ENCODE results near the gene TPSB2.
"Not testable (repeated sequence)": the region's sequence is repeated elsewhere in the genome, so short reads cannot be mapped to it uniquely, and the experiment has no call there.

Gene TPSB2

DNA sequence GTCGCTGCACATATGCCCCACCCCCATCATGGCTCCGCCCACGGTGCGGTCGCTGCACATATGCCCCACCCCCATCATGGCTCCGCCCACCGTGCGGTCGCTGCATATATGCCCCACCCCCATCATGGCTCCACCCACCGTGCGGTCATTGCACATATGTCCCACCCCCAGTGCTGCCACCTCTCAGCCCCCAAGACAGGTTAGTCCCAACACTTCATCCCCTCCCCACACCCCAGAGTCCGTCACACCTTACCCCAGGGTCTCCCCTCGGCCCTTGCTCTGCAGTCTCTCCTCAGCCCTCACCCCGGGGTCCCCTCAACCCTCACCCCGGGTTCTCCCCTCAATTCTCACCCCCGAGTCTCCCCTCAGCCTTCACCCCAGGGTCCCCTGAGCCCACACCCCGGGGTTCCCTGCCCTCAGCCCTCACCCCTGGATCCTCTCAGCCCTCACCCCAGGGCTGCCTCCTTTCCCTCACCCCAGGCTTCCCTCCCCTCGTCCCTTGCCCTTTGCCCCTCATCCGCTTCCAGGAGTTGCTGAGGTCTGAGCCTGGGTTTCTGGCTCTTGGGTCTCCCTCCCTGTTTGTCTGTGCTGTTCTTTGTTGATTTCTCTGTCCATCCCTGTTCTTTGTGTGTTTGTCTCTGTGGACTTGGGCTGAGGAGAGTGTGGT, 30.5 kb downstream of the TPSB2 start:
- DNase-seq (ENCODE audit: low spot score), result no peak

DNA sequence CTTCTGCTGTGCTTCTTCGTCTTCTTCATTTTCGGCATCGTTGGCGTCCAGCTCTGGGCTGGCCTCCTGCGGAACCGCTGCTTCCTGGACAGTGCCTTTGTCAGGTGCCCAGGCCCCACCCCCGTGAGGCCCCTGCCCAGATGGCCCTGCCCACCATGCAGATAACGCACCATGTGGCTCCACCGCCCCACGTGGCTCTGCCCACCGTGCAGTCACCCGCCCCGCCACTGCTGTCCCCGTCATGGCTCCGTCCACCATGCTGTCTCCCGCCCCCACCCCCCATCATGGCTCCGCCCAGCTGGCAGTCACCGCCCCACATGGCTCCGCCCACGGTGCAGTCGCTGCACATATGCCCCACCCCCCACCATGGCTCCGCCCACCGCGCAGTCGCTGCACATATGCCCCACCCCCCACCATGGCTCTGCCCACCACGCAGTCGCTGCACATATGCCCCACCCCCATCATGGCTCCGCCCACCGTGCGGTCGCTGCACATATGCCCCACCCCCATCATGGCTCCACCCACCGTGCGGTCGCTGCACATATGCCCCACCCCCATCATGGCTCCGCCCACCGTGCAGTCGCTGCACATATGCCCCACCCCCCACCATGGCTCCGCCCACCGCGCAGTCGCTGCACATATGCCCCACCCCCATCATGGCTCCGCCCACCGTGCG, 31.2 kb downstream of the TPSB2 start:
- not testable (repeated sequence) for DNase-seq (ENCODE audit: low spot score)

DNA sequence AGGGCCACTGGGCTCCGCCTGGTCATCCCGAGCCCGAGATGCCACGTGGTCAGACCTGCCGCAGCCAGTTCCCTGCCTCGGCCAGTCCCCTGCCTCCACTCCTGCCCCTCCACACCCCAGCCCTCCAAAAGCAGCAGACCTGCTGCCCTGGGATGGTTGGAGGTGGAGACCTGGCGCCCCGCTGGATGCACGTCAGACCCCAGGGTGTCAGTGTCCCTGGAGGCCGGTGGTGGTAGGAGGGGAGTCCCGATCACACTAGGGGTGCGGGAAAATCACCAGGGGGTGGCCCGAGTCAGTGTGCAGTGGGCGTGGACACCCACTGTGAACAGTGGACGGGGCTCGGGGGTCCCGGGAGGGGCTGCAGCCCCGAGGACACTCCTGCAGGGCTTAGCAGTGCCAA, 31.8 kb downstream of the TPSB2 start:
- no peak for DNase-seq (ENCODE audit: low spot score)

DNA sequence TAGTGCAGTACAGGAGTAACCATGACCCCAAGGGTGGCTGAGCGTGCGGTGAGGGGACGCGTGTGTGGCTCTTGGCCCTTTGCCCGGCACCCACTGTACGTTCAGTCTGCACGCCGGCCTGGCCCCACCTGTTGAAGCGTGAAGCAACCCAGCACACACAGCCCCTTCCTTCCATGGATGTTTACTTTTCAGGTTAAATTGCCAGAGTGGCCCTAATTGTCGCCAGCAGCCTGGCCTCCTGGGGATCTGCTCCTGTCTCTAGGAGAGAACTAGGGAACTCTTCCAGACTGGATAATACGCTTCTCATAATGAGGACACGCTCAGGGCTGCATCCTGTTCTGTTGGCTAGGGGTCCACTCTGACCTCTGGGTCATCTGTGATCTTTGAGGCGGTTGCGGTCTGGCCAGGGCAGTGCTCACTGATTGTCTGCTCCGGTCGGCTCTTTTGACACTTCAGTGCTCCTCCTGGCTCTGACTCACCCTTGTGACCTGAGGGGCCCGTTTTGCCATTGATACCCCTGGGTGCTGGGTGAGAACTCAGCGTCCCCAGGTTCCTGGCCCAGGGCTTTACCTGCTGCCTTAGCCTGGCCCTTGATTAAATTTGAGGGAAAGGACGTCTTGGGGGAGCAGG, 32.6 kb downstream of the TPSB2 start:
- no peak for DNase-seq (ENCODE audit: low spot score)

DNA sequence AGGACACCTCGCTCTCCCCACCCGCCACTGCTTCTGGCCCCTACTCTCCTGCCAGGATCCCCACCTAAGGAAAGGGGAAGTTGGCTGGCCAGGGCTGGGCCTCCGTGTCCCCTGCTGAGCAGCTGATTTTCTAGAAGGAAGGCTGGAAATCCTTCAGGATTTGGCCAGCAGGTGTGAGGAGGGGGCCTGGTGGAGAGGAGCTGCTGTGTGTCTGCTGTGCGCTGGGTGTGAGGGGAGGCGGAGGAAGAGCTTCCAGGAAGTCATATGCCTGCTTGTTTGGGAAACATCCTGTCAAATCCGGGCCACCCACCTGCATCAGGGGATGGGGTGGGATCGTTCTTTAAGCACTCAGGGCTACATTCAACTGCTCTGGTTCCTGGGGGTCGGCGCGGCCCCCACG, 33.5 kb downstream of the TPSB2 start:
- DNase-seq (ENCODE audit: low spot score), result no peak

GRCh38 chr16:1195393-1195666, 34.7 kb downstream of the TPSB2 start:
- DNase-seq (ENCODE audit: low spot score), result no peak

DNA sequence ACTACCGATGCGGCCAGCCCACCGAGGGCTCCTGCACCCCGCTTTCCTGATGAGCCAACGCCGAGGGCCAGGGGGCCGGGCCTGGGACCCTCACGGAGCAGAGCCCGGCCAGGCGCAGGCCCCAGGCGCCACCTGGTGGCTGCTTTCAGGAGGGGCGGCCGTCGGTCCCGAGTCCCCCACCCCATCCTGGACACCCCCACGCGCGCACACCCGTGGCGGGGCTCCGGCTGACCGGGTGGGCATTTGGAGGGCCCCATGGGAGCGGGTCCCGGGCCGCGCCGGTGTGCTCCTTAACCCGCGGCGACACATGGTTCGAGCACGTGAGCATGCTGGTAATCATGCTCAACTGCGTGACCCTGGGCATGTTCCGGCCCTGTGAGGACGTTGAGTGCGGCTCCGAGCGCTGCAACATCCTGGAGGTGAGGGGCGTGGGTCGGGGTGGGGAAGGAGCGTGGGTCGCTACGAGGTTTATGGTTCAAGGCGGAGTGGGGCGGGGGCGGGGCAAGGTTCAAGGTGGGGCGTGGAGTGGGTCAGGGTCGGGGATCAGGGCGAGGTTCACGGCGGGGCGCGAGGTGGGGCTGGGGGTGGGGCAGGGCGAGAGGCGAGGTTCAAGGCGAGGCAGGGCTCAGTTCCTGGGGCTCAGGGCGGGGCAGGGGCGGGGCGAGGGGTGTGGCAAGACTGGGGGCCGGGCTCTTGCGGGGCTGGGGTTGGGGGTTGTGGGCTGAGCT, 35.2 kb downstream of the TPSB2 start:
- no peak for DNase-seq (ENCODE audit: low spot score)

- no peak for DNase-seq (ENCODE audit: low spot score)
Measured at GRCh38 chr16:1193825-1194581, 36.0 kb downstream of the TPSB2 start.

DNA sequence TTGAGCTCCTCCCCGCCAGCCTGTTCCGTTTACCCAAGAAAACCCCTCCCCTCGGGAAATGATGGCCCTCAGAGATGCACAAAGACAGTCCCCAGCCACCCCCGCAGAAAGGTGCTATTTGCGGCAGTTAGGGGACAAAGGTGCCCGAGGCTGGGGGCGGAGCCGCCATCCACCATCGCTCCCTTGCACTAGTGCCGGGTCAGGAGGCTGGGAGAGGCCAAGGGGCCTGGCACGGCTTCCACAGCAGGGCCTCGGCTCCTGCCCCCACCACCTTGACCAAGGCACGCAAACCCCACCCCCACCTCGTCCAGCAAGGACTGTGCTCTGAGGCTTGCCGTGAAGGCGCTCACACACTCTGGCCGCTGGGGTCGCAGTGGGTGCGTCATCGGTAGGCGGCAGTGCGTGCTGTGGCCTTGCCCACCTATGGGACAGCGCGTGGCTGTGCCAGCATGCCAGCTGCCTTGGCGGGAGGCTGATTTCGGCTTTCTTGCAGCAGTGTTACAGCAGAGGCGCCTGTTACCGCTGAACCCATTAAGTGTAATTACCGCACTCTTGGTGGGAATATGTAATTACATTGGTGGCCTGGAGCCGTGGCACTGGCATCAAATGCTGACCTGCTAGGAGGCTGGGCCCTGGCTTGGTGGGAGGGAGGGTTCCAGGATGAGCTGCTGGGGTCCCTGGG, 36.7 kb downstream of the TPSB2 start:
- no peak for DNase-seq (ENCODE audit: low spot score)

DNA sequence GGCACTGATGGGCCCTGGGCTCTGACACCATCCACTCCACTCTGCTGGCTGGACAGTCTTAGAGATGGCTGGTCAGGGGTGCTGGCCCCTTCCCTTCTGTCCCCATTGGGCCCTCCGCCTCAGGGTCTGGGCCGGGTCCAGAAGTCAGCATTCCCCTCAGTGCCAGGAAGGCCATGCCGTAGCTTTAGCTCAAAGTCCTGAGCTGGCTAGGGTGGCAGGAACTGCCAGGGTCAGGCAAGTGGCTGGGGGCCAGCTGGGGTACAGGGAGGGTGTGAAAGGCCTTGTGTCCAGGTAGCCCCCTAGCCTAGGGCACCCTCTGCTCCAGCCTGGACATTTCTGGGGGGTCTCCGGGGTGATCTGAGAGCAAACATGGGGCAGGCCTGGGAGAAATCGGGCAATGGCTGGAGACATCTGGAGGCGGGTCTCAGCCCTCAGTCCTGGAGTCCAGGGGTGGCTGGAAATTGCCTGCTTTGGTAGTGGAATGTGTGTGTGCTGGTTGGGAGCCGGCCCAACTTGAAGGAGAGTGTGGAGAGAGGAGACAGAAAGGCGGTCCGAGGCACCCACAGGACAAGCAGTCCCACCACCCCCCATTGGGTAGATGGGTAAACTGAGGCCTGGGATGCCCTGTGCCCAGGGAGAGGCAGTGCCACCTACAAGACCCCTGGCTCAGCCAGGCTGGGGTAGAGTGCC, 37.5 kb downstream of the TPSB2 start:
- DNase-seq (ENCODE audit: low spot score), result no peak

- not testable (repeated sequence) for DNase-seq (ENCODE audit: low spot score)
Measured at GRCh38 chr16:1190789-1191188, 39.2 kb downstream of the TPSB2 start.

DNA sequence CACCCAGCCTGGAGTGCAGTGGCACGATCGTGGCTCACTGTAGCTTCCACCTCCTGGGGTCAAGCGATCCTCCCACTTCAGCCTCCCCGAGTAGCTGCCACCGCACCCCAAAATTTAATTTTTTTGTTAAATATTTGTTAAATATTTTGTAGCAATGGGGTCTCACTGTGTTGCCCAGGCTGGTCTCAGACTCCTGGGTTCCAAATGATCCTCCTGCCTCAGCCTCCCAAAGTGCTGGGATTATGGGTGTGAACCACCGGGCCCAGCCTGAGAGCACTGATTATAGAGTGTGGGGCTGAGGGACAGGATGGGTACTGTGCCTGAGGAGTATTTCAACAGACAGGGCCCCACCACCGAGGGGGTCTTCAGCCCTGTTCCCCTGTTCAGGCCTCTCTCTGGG, 40.5 kb downstream of the TPSB2 start:
- DNase-seq (ENCODE audit: low spot score), result no peak

DNA sequence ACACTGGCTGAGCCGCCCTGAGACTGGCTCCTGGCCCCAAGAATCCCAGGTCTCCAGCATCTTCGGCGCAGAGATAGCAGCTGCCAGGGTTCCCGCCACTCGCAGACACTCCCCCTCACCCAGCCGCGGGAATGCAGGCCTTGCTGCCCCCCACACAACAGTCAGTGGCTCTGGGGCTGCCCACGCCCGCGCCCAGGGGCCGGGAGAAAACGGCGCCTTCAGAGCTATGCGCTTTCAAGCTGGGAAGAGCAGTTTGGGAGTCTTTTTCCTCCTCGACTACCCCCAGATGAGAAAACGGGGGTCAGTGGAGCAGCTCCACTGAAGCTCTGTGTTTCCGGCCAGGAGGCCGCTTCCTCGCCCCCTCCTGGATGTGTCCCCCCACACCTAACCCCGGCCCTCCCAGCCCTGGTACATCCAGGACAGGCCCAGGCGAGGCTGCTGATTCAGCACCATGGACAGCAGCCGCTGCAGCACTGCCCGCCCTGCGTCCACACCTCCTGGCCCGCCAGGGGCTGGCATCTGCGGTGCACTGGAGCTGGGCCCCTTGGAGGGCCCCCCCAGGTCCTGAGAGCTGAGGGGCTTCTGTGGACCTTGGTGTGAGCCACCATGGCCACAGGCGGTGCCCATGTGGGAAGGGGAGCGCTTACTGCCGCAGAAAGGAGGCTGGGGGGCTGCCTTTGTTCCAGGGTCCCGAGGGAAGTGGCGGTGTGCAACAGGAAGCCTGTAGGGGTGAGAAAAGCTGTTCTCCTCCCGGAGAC, 41.4 kb downstream of the TPSB2 start:
- DNase-seq (ENCODE audit: low spot score), result no peak

DNA sequence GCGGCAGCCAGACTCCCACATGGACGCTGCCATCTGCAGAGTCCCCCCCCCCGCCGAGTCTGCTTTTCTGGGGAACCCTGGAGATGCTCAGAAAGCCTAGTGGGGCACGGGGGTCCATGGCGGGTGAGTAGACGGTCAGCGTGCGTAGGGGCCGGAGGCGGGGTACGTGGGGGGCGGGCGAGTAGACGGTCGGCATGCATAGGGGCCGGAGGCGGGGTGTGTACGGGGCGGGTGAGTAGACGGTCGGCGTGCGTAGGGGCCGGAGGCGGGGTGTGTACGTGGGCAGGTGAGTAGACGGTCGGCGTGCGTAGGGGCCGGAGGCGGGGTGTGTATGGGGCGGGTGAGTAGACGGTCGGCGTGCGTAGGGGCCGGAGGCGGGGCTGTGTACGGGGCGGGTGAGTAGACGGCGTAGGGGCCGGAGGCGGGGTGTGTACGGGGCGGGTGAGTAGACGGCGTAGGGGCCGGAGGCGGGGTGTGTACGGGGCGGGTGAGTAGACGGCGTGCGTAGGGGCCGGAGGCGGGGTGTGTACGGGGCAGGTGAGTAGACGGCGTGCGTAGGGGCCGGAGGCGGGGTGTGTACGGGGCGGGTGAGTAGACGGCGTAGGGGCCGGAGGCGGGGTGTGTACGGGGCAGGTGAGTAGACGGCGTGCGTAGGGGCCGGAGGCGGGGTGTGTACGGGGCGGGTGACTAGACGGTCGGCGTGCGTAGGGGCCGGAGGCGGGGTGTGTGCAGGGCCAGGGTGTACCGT, 44.4 kb downstream of the TPSB2 start:
- DNase-seq (ENCODE audit: low spot score), result not testable (repeated sequence)

- no peak for DNase-seq (ENCODE audit: low spot score)
Measured at GRCh38 chr16:1184980-1185379, 45.0 kb downstream of the TPSB2 start.

- no peak for DNase-seq (ENCODE audit: low spot score)
Measured at GRCh38 chr16:1184156-1184868, 45.7 kb downstream of the TPSB2 start.

DNA sequence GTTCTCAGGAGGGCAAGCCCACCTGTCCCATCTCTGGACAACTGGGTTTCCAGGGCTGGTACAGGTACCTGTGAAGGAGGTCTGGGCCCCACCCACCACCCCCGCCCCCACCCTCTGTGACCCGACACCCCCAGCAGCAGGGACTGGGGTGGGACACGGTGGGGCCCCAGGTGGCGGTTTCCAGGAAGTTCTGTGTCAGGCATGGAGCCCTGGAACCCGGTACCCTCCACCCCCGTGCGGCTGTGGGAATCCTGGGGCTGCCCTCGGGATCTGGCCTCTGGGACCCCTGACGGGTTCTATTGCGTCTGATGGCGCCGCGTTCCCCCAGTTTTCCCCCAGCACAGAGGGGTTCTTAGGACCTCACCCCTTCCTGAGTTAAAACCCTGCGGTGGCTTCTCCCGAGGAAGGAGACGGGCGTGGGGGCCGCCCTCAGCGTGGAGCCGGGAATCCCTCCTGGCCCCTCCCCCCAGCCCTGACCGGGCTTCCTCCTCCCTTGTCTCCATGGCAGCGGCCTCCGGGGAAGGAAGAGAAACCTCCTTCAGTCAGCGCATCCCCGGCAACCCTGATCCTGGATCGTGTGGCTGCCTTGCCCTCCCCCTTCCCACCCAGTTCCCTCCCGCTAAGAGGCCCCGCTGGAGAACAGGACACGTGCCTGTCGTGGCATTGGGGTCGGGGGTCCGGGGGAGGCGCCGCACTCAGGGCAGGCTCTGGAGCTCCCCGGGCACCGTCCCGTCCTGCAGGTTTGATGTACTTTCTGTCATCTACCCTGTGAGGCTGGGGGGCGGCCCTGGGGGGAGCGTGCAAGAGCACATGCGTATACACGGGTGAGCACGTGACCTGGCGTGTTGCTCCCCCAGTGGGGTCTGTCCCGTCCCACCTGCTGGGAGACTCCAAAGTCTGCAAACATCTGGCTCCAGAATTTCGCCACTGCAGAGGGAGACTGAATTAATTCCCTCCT, 46.8 kb downstream of the TPSB2 start:
- DNase-seq (ENCODE audit: low spot score), result no peak

DNA sequence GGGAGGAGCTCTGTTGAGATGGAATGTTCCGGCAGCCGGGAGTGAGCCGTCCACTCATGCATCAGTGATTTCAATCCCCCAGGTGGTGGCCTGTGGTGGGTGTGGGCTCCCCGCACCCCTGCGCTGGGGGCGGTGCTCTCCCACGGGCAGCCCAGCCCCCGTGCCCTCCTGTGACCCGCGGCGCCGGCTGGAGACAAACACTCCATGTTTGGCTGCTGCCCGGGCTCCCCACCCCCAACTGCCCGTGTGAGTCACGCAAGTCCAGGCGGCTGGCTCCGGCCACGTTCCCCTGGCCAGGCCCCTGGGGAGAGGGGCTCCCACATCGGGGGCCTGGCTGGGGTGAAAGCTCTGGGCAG, 47.7 kb downstream of the TPSB2 start:
- no peak for DNase-seq (ENCODE audit: low spot score)
